HG02642 (cell line): ENCODE measurements around the gene AK8.

Source experiments
- ATAC-seq: cut with Tn5 transposase; IDR thresholded peaks from one replicate; pipeline ENCODE4 v1.9.1; 2021; ENCODE audit warnings: mild to moderate bottlenecking; ENCODE audit not compliant: unreplicated experiment, poor library complexity

The AK8 gene

GRCh38 chr9:132802121-132802795, 75.8 kb downstream of the AK8 start:
- ATAC-seq = no peak

- ATAC-seq = no peak
Observed at GRCh38 chr9:132801659-132802058, 76.4 kb downstream of the AK8 start.

- peak; percentile 50 for ATAC-seq
Observed at GRCh38 chr9:132800038-132800648, 77.9 kb downstream of the AK8 start.

- no peak for ATAC-seq
Observed at GRCh38 chr9:132798817-132799790, 79.0 kb downstream of the AK8 start.

DNA sequence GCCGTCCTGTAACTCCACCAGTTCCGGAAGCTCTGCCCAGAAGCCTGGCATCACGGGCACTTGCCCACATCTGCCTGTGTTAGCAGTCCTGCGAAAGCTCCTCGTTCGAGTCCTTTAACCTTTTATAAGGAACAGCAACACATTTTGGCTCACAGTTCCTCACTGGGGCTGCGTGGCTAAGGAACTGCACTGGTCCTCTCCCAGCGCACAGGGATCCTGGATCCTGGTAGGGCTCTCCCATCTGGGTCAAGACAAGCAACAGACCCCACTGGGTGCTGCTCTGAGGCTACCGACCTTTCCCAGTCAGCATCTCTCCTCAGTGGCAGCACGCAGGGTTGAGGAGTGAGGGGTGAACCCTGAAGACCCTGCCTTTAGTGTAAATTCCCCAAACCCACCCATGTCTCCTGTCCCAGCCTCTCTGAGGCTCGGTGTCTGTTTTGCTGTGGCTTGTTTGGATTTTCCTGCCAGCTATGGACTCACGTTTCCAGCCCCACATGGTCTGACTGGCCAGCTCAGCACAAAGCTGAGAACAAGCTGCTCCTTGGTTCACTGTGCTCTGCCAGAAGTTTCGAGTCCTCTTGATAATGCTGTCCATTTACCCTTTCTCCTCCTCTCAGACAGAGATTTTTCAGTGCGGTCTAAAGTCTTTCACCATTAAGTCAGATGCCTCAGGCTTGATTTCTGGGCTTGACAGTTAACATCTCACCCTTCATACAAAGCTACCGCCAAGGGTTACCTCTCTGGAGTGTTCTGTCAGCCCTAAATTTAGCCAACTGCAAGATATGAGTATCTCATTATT, 80.0 kb downstream of the AK8 start:
- no peak for ATAC-seq

- no peak for ATAC-seq
Observed at GRCh38 chr9:132795511-132796303, 82.4 kb downstream of the AK8 start.

DNA sequence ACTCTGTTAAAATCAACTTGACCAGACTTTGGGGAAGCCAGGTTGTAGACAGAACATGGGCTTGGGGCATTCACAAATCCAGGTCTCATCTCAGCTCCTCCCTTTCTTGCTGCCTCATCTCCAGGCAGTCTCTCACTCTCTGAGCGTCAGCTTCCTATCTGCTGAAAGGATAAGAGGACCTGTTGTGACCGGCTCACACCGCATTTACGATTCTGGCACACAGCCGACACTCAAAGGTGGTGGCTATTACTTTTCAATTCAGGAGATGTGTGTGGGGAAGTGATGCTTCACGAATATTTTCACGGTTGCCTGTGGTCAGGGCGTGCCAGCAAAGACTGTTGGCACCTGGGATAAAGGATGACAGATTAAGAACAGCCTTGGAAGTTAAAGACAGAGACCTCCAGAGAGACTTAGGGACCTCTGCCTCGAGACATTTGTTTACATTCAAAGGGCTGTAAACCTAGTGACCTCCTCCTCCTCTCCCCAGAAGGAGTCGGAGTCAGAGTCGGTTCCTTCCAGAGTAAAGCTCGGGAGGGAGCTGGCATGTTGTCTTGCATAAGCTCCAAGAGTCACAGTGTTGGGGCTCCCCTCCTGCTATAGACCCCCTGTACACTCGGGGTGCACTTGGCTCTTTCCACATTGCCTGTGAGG, 83.2 kb downstream of the AK8 start:
- ATAC-seq = no peak

GRCh38 chr9:132793606-132794580, 84.2 kb downstream of the AK8 start:
- no peak for ATAC-seq

DNA sequence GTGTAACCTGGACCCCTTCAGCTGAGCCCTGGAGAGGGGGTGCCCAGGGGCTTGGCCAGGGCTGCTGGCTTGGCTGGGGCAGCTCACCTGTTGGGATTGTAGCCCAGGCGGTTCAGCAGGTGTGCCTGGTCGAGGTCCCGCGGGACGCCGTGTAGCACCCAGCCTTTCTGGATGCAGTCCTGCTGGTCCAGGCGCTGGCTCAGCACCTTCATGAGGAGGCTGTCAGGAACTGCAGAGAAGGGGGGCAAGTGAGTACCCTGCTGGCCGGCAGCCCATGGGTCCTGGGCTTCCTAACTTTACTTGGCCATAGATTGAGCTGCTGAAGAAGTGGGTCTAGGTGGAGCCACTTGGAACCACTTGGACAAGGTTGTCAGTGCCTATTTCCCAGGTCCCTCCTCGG, 85.5 kb downstream of the AK8 start:
- no peak for ATAC-seq

- no peak for ATAC-seq
Observed at GRCh38 chr9:132791699-132792240, 86.3 kb downstream of the AK8 start.

DNA sequence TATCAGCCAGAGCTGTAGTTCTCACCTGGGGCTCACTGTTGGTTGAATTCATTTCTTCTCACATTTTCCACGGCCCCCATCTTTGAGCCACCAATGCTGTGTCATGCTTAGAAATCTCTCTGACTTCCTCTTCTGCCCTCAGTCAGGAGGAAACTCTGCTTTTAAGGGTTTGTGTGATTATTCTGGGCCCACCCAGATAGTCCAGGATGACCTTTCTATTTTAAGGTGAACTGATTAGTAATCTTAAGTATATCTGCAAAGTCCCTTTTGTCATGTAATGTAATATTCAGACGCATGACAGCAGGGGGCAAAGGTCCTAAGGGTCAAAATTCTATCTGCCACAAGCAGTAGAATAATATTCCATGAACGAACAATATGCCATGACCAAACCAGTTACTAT, 88.4 kb downstream of the AK8 start:
- no peak for ATAC-seq

DNA sequence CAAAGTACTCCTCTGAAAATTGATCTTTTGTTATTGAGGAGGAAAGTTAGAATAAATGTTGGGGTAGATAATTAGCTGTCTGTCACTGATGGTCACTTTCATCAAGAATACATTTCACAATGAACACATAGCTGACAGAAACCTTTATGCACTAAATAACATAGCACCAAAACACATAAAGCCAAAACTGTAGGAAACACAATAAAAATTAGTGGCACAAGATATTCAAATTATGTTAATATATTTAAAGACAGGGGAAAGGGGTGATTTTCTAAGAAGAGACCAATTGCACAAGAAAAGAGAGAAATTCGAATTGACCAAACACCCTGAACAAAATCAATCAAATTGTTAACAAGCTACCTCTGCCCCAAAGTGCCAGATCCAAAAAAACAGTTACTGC, 89.7 kb downstream of the AK8 start:
- ATAC-seq = no peak

- no peak for ATAC-seq
Observed at GRCh38 chr9:132787748-132788159, 90.3 kb downstream of the AK8 start.

GRCh38 chr9:132784286-132784830, 93.7 kb downstream of the AK8 start:
- ATAC-seq = no peak

DNA sequence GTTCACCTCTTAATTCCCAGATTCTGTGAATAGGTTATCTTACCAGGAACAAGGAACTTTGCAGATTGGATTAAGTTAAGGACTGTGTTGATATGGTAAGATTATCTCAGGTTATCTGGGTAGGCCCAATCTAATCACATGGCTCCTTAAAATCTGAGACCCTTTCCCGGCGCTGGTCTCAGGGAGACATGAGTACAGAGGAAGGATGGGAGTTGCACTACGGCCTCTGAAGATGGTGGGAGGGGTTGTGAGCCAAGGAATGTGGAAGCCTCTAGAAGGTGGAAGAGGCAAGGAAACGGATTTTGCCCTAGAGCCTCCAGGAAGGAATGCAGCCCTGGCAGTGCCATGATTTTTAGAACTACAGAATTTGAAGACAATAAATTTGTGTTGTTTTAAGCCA, 95.1 kb downstream of the AK8 start:
- ATAC-seq = no peak

DNA sequence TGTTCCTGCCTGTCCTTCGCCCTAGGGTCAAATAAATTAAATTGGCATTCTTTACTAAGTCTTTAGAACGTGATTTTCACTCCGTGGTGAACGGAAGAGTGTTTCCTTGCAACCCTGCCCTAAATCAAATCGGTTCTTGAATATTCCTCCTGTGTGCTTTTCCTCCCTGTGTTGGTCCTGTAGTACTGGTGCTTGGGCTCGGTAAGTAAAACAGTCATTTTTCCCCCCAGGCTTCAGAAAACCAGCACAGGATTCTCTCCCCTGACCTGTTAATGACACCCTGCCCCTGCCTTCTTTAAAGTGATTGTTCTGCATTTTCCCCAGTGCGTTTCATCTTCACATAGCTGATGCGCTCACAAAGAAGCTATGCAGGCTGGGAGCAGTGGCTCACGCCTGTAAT, 96.0 kb downstream of the AK8 start:
- no peak for ATAC-seq

- no peak for ATAC-seq
Observed at GRCh38 chr9:132780230-132781007, 97.7 kb downstream of the AK8 start.
